PC-3 (cell line): ENCODE data around the gene IMPACT.

Experiments used
- CTCF ChIP-seq: fragments of 300-600 bp; sonication (generic); conservative IDR thresholded peaks from 2 replicates; pipeline ENCODE4 v1.5.1; 2017; ENCODE audit warnings: antibody characterized with exemption, low read depth, mild to moderate bottlenecking, low read length
- EZH2 ChIP-seq: fragments of 300-600 bp; sonication (generic); IDR thresholded peaks from one replicate; pipeline ENCODE4 v1.6.1; 2017; ENCODE audit warnings: antibody characterized with exemption, mild to moderate bottlenecking, low read length; ENCODE audit not compliant: unreplicated experiment
- EZH2phosphoT487 ChIP-seq: fragments of 300-600 bp; sonication (generic); IDR thresholded peaks from 2 replicates; pipeline ENCODE4 v1.6.1; 2018; ENCODE audit warnings: mild to moderate bottlenecking, antibody characterized with exemption, low read length, borderline replicate concordance

- no peak for TF ChIP-seq CTCF
- TF ChIP-seq EZH2, result no peak
- no peak for TF ChIP-seq EZH2phosphoT487
These were observed 73.3 kb downstream of the IMPACT start for GRCh38 chr18:24499814-24500213.
